ENCODE data around the gene NEK3.
"Not testable (repeated sequence)": the region's sequence is repeated elsewhere in the genome, so short reads cannot be mapped to it uniquely, and the experiment has no call there.

The NEK3 gene

DNA sequence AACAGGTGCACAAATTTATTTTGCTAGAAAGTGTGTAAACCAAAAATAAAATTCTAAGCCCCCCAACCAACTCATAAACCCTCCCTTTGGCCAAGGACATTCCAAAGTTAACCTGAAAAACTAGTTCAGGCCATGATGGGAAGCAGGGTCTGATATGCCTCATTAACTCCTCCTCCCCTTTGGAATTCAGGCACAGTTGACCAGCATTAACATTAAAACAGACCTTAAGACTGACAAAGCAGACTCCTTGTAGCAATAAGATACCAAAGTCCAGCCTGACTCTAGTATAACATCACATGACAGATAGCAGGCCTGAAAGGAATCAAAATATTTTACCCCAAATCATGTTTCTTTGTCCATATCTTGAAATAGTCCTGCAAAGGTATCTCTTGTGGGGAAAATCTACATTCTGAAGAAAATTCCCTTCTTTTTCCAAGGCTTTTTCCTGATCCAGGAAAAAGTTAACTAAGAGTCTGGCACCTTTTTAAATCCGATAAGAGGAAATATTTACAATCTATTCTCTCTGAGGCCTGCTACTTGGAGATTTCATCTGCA, 50.2 kb downstream of the NEK3 start:
- Mint-ChIP-seq H3K27ac (no peak overlapping the region), H3K36me3 (ENCODE audit: low read depth) (no peaks in the 10 kb centered on the region), H3K27me3 (ENCODE audit: low read depth) (peaks cover 33% of the 10 kb centered on the region), H3K4me1 (ENCODE audit: low read depth) (no peaks in the 10 kb centered on the region), H3K9me3 (no peaks in the 10 kb centered on the region), H3K4me3 (no peak overlapping the region)

- H3K9me3 Mint-ChIP-seq = no peaks in the 10 kb centered on the region
- no peaks in the 10 kb centered on the region for H3K4me1 Mint-ChIP-seq (ENCODE audit: low read depth)
- H3K36me3 Mint-ChIP-seq (ENCODE audit: low read depth) = no peaks in the 10 kb centered on the region
- H3K27me3 Mint-ChIP-seq (ENCODE audit: low read depth) = peaks cover 10% of the 10 kb centered on the region
- H3K27ac Mint-ChIP-seq = no peak overlapping the region
- no peak overlapping the region for H3K4me3 Mint-ChIP-seq
Measured at GRCh38 chr13:52105841-52106240, 53.6 kb downstream of the NEK3 start.

- Mint-ChIP-seq H3K4me3 (no peak overlapping the region), H3K9me3 (no peaks in the 10 kb centered on the region), H3K27ac (no peak overlapping the region), H3K27me3 (ENCODE audit: low read depth) (peaks cover 3% of the 10 kb centered on the region), H3K4me1 (ENCODE audit: low read depth) (no peaks in the 10 kb centered on the region), H3K36me3 (ENCODE audit: low read depth) (no peaks in the 10 kb centered on the region)
Measured at GRCh38 chr13:52104624-52105023, 54.8 kb downstream of the NEK3 start.

GRCh38 chr13:52103386-52103785, 56.0 kb downstream of the NEK3 start:
- no peaks in the 10 kb centered on the region for H3K36me3 Mint-ChIP-seq (ENCODE audit: low read depth)
- no peaks in the 10 kb centered on the region for H3K4me1 Mint-ChIP-seq (ENCODE audit: low read depth)
- no peak overlapping the region for H3K4me3 Mint-ChIP-seq
- peaks cover 3% of the 10 kb centered on the region for H3K27me3 Mint-ChIP-seq (ENCODE audit: low read depth)
- no peaks in the 10 kb centered on the region for H3K9me3 Mint-ChIP-seq
- H3K27ac Mint-ChIP-seq = no peak overlapping the region

- not testable (repeated sequence) for H3K36me3 Mint-ChIP-seq (ENCODE audit: low read depth); H3K9me3 Mint-ChIP-seq; H3K27me3 Mint-ChIP-seq (ENCODE audit: low read depth); H3K27ac Mint-ChIP-seq; H3K4me1 Mint-ChIP-seq (ENCODE audit: low read depth); H3K4me3 Mint-ChIP-seq
Measured at GRCh38 chr13:52102423-52102822, 57.0 kb downstream of the NEK3 start.

DNA sequence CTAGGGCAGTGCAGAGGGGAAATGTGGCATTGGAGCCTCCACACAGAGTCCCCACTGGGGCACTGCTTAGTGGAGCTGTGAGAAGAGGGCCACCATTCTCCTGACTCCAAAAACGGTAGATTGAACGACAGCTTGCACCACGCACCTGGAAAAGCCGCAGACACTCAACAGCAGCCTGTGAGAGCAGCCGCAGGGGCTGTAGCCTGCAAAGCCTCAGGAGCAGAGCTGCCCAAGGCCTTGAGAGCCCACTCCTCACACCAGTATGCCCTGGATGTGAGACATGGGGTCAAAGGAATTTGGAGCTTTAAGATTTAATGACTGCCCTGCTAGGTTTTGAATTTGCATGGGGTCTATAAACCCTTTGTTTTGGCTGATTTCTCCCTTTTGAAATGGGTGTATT, 62.2 kb downstream of the NEK3 start:
- Mint-ChIP-seq H3K4me1 (ENCODE audit: low read depth) (no peaks in the 10 kb centered on the region), H3K27ac (no peak overlapping the region), H3K27me3 (ENCODE audit: low read depth) (no peaks in the 10 kb centered on the region), H3K36me3 (ENCODE audit: low read depth) (no peaks in the 10 kb centered on the region), H3K9me3 (no peaks in the 10 kb centered on the region), H3K4me3 (no peak overlapping the region)

DNA sequence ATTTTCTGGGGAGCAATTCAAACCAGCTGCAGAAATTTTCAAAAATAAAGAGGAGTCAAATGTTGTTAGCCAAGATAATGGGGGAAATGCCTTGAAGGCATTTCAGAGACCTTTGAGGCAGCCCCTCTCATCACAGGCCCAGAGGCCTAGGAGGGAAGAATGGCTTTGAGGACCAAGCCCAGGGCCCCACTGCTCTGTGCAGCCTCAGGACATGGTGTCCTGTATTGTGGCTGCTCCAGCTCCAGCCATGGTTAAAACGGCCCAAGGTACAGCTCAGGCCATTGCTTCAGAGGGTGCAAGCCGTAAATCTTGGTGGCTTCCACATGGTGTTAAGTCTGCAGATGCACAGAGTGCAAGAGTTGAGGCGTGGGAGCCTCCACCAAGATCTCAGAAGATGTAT, 62.6 kb downstream of the NEK3 start:
- Mint-ChIP-seq H3K27ac (no peak overlapping the region), H3K4me3 (no peak overlapping the region), H3K4me1 (ENCODE audit: low read depth) (no peaks in the 10 kb centered on the region), H3K27me3 (ENCODE audit: low read depth) (no peaks in the 10 kb centered on the region), H3K36me3 (ENCODE audit: low read depth) (no peaks in the 10 kb centered on the region), H3K9me3 (no peaks in the 10 kb centered on the region)

GRCh38 chr13:52096062-52096461, 63.3 kb downstream of the NEK3 start:
- no peaks in the 10 kb centered on the region for H3K36me3 Mint-ChIP-seq (ENCODE audit: low read depth)
- H3K4me1 Mint-ChIP-seq (ENCODE audit: low read depth) = no peaks in the 10 kb centered on the region
- no peak overlapping the region for H3K27ac Mint-ChIP-seq
- H3K9me3 Mint-ChIP-seq = no peaks in the 10 kb centered on the region
- no peak overlapping the region for H3K4me3 Mint-ChIP-seq
- H3K27me3 Mint-ChIP-seq (ENCODE audit: low read depth) = no peaks in the 10 kb centered on the region

DNA sequence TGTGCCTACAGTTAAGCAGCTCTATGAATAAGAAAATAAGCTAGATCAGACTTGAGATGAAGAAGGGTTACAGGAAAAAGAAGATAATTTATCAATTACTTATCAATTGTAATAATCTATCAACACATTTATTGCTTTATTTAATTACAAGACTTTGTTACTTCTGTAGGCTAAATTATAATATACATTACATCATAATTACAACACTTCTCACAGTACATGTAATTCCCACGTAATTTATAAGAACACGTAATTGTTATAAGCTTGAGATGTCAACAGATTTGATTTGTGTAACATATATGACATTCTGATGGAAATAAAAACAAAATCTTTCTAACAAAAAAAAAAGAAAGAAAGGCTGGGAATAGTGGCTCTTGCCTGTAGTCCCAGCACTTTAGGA, 67.3 kb downstream of the NEK3 start:
- H3K9me3 Mint-ChIP-seq = no peaks in the 10 kb centered on the region

DNA sequence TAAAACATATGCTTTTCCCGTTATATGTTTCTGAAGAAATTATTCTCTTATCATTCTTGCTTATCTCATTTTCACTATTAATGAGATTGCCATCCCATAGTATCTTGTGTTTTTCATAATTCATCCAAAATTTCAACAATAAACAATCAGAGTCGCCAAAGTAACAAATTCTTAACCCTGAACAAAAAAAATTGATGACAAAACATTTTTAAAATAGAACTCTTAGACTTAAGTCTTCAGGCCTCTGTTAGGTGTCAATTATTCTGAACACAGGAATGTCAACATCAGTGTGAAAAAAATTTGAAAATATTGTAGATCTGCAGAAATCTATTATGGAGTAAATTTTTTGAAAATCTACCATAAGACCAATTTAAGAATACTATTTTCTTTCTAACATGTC, 67.9 kb downstream of the NEK3 start:
- H3K36me3 Mint-ChIP-seq (ENCODE audit: low read depth) = no peaks in the 10 kb centered on the region
- no peak overlapping the region for H3K4me3 Mint-ChIP-seq
- H3K9me3 Mint-ChIP-seq = no peaks in the 10 kb centered on the region
- H3K4me1 Mint-ChIP-seq (ENCODE audit: low read depth) = no peaks in the 10 kb centered on the region
- H3K27me3 Mint-ChIP-seq (ENCODE audit: low read depth) = no peaks in the 10 kb centered on the region
- no peak overlapping the region for H3K27ac Mint-ChIP-seq

More for the DNA sequence above, 67.3 kb downstream of the NEK3 start:
- Mint-ChIP-seq H3K36me3 (ENCODE audit: low read depth) (no peaks in the 10 kb centered on the region), H3K27me3 (ENCODE audit: low read depth) (no peaks in the 10 kb centered on the region), H3K27ac (no peak overlapping the region), H3K4me3 (no peak overlapping the region), H3K4me1 (ENCODE audit: low read depth) (no peaks in the 10 kb centered on the region)

DNA sequence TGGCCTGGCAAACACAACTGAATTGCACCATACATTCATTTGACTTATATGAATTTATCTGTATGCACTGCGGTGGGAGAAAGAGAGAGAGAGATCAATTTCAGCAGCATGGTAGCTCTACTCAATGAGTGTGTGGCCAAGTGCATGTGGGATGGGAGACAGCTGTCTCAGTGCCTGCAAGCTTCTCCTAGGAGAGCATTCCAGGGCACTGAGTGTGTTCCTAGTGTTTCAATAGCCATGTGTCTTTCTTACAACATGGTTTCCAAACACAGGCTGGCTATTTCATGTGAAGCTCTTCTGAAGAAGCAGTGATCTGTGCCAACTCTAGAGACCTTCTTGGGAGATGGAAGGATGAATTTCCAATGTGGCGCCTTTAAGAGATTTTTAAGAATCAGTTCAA, 74.0 kb downstream of the NEK3 start:
- Mint-ChIP-seq H3K9me3 (no peaks in the 10 kb centered on the region), H3K36me3 (ENCODE audit: low read depth) (no peaks in the 10 kb centered on the region), H3K4me3 (no peak overlapping the region), H3K27me3 (ENCODE audit: low read depth) (peaks cover 4% of the 10 kb centered on the region), H3K27ac (no peak overlapping the region), H3K4me1 (ENCODE audit: low read depth) (no peaks in the 10 kb centered on the region)

DNA sequence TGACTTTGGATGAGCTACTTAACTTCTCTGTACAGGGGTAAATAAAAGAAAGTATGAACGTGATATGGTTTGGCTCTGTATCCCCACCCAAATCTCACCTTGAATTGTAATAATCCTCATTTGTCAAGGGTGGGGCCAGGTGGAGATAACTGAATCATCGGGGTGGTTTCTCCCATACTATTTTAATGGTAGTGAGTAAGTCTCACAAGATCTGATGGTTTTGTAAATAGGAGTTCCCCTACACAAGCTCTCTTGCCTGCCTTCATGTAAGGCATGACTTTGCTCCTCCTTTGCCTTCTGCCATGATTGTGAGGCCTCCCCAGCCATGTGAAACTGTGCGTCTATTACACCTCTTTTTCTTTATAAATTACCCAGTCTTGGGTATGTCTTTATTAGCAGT, 74.4 kb downstream of the NEK3 start:
- not testable (repeated sequence) for H3K9me3 Mint-ChIP-seq; H3K4me3 Mint-ChIP-seq; H3K4me1 Mint-ChIP-seq (ENCODE audit: low read depth); H3K27ac Mint-ChIP-seq; H3K36me3 Mint-ChIP-seq (ENCODE audit: low read depth); H3K27me3 Mint-ChIP-seq (ENCODE audit: low read depth)
